Caco-2 (cell line): ENCODE measurements around the gene TCF7L2. TPM values are rescaled to one million over a fixed set of nuclear protein-coding genes. Genes with fewer than 3 reads are reported as not detected.
A peak's percentile ranks its signal among the peaks of the same experiment; 100 is the strongest.

ENCODE experiments used
- BruUV-seq: library from RNA; stranded (reverse); fragments of 400-500 nt; replicated peaks from 2 replicates; lab custom pipeline; 2021; lab: Mats Ljungman, UMichigan
- CTCF ChIA-PET: fragments of 300-600 bp; sonication (Branson Sonifier 250); formaldehyde crosslinking; loops from one replicate; lab custom pipeline; 2022; ENCODE audit warnings: antibody characterized with exemption; lab: Charles Lee
- POLR2A ChIA-PET: fragments of 300-600 bp; sonication (Branson Sonifier 250); formaldehyde crosslinking; loops from one replicate; lab custom pipeline; 2022; ENCODE audit warnings: antibody characterized with exemption; lab: Charles Lee
- DNase-seq, 2 experiments: peaks; one replicate each; pipeline versions ENCODE4 v3.0.0 to v3.0.0-alpha.2; 2020 to 2022
- H3K27me3 ChIP-seq: replicated peaks from 2 replicates; pipeline ENCODE4 v1.6.0; 2011; ENCODE audit warnings: low read length; ENCODE audit not compliant: control insufficient read depth, insufficient read depth
- H3K36me3 ChIP-seq: 2 replicates; pipeline ENCODE4 v1.5.1; 2011; ENCODE audit warnings: low read length; ENCODE audit not compliant: control insufficient read depth, insufficient read depth
- H3K4me1 ChIP-seq: fragments of 250-450 bp; sonication (Bioruptor Pico); 2 replicates; pipeline ENCODE4 v1.5.1; 2020; ENCODE audit warnings: mild to moderate bottlenecking
- H3K4me3 ChIP-seq: 2 replicates; pipeline ENCODE4 v1.5.1; 2011; ENCODE audit warnings: low read depth, mild to moderate bottlenecking, control low read depth, low read length
- H3K9me3 ChIP-seq: fragments of 250-450 bp; sonication (Bioruptor Pico); 2 replicates; pipeline ENCODE4 v1.5.1; 2020; ENCODE audit warnings: mild to moderate bottlenecking, moderate library complexity
- H3K27ac Mint-ChIP-seq: one replicate; pipeline ENCODE4 v1.8.0; 2022; ENCODE audit warnings: mixed read lengths; ENCODE audit not compliant: unreplicated experiment
- H3K27me3 Mint-ChIP-seq: one replicate; pipeline ENCODE4 v1.8.0; 2022; ENCODE audit warnings: mixed read lengths; ENCODE audit not compliant: insufficient read depth, unreplicated experiment
- H3K36me3 Mint-ChIP-seq: one replicate; pipeline ENCODE4 v1.8.0; 2022; ENCODE audit warnings: mild to moderate bottlenecking, mixed read lengths; ENCODE audit not compliant: insufficient read depth, unreplicated experiment
- H3K4me1 Mint-ChIP-seq: one replicate; pipeline ENCODE4 v1.8.0; 2022; ENCODE audit warnings: low read depth, mixed read lengths; ENCODE audit not compliant: unreplicated experiment
- H3K4me3 Mint-ChIP-seq: one replicate; pipeline ENCODE4 v1.8.0; 2022; ENCODE audit warnings: mild to moderate bottlenecking, moderate library complexity, mixed read lengths; ENCODE audit not compliant: unreplicated experiment
- H3K9me3 Mint-ChIP-seq: one replicate; pipeline ENCODE4 v1.8.0; 2022; ENCODE audit warnings: mixed read lengths; ENCODE audit not compliant: unreplicated experiment
- intact Hi-C: fragments of 100-400 bp; cut with micrococcal nuclease; formaldehyde crosslinking; loops from one replicate; pipeline ENCODE4 v1.10.0; 2022; ENCODE audit not compliant: unreplicated experiment
- total RNA-seq: library from RNA; stranded (reverse); gene quantifications from 2 replicates; pipeline ENCODE4 v1.2.3, GENCODE V29; 2022
- TF ChIP-seq, protein P1 (sequence below), 2 experiments: fragments of 200-600 bp in 1 of 2; IDR thresholded peaks; 1 replicate in 1 of 2; 2 replicates in 1 of 2; pipeline versions ENCODE4 v1.5.1 to v1.8.0; 2011 to 2022; ENCODE audit warnings: antibody characterized with exemption in 1 of 2, control low read depth in 1 of 2, inconsistent platforms in 1 of 2, low read depth in 1 of 2, low read length in 1 of 2, mild to moderate bottlenecking in 1 of 2, moderate library complexity in 1 of 2; ENCODE audit not compliant: insufficient read depth in 1 of 2, severe bottlenecking in 1 of 2, unreplicated experiment in 1 of 2

TCF7L2 gene
- total RNA-seq, 1 experiment from 2014 or later: 45.4 TPM

GRCh38 chr10:113093188-113094113 is 143.4 kb downstream of the TCF7L2 start:
- Histone ChIP-seq H3K4me1 (peaks cover 43% of the 10 kb centered on the region), H3K27me3 (no peaks in the 10 kb centered on the region), H3K36me3 (peaks cover 10% of the 10 kb centered on the region), H3K9me3 (no peaks in the 10 kb centered on the region), H3K4me3 (no peak overlapping the region)
- peaks cover 39% of the 10 kb centered on the region for H3K4me1 Mint-ChIP-seq
- peak in 1 of 2 experiments; percentile 49 for DNase-seq
- TF ChIP-seq, protein P1, sequence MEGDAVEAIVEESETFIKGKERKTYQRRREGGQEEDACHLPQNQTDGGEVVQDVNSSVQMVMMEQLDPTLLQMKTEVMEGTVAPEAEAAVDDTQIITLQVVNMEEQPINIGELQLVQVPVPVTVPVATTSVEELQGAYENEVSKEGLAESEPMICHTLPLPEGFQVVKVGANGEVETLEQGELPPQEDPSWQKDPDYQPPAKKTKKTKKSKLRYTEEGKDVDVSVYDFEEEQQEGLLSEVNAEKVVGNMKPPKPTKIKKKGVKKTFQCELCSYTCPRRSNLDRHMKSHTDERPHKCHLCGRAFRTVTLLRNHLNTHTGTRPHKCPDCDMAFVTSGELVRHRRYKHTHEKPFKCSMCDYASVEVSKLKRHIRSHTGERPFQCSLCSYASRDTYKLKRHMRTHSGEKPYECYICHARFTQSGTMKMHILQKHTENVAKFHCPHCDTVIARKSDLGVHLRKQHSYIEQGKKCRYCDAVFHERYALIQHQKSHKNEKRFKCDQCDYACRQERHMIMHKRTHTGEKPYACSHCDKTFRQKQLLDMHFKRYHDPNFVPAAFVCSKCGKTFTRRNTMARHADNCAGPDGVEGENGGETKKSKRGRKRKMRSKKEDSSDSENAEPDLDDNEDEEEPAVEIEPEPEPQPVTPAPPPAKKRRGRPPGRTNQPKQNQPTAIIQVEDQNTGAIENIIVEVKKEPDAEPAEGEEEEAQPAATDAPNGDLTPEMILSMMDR (IDR thresholded peaks at IDR 0.05; ENCODE audit: insufficient read depth in 1 of 2, low read depth in 1 of 2, low read length in 1 of 2, severe bottlenecking in 1 of 2, unreplicated experiment in 1 of 2): no peak
- H3K4me3 Mint-ChIP-seq: peak overlapping the region; percentile 44
- intact Hi-C loops: no loop called here
- no TSS peak for BruUV-seq
- CTCF ChIA-PET: interaction anchor here (0.5 kb wide), 1 partner anchor 35 kb away, joined by 3 read pairs; no protein-coding TSS in a partner anchor
- H3K27me3 Mint-ChIP-seq: no peaks in the 10 kb centered on the region
- peak overlapping the region; percentile 88 for H3K27ac Mint-ChIP-seq
- POLR2A ChIA-PET: no interaction called here
- H3K36me3 Mint-ChIP-seq: peaks cover 73% of the 10 kb centered on the region
- no peaks in the 10 kb centered on the region for H3K9me3 Mint-ChIP-seq

DNA sequence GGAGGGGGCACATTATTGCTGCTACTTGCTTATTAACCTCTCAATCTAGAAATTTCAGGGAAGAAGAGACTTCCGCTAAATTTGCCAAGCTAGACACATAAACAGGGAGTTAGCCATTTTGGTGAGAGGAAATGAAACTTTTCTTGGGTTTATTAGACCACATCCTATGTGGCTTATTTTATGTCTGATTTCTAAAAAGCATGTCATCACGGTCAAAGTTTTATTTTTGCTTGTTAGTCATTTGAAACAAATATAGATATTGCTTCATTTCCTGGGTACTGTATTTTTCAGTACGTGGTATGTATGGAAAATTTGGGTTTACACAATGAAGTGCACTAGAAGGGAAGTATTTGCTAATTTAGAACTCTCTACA is 144.1 kb downstream of the TCF7L2 start:
- DNase-seq: no peak
- no peak overlapping the region for H3K4me3 Mint-ChIP-seq
- CTCF ChIA-PET: no interaction called here
- BruUV-seq: no TSS peak
- H3K4me1 ChIP-seq: peaks cover 43% of the 10 kb centered on the region
- POLR2A ChIA-PET: no interaction called here
- no peaks in the 10 kb centered on the region for H3K9me3 Mint-ChIP-seq
- peak overlapping the region; percentile 88 for H3K27ac Mint-ChIP-seq
- H3K27me3 ChIP-seq: no peaks in the 10 kb centered on the region
- peaks cover 77% of the 10 kb centered on the region for H3K36me3 Mint-ChIP-seq
- H3K4me3 ChIP-seq: no peak overlapping the region
- intact Hi-C loops: no loop called here
- peaks cover 39% of the 10 kb centered on the region for H3K4me1 Mint-ChIP-seq
- H3K27me3 Mint-ChIP-seq: no peaks in the 10 kb centered on the region
- TF ChIP-seq, protein P1 (IDR thresholded peaks at IDR 0.05; ENCODE audit: insufficient read depth in 1 of 2, low read depth in 1 of 2, low read length in 1 of 2, severe bottlenecking in 1 of 2, unreplicated experiment in 1 of 2): no peak
- peaks cover 11% of the 10 kb centered on the region for H3K36me3 ChIP-seq
- no peaks in the 10 kb centered on the region for H3K9me3 ChIP-seq

- peaks cover 16% of the 10 kb centered on the region for H3K36me3 ChIP-seq
- Mint-ChIP-seq H3K27me3 (no peaks in the 10 kb centered on the region), H3K36me3 (peaks cover 87% of the 10 kb centered on the region), H3K9me3 (no peaks in the 10 kb centered on the region), H3K27ac (peak overlapping the region; percentile 85), H3K4me3 (peak overlapping the region; percentile 35), H3K4me1 (peaks cover 48% of the 10 kb centered on the region)
- DNase-seq: no peak
- intact Hi-C loops: no loop called here
- H3K4me1 ChIP-seq: peaks cover 43% of the 10 kb centered on the region
- H3K9me3 ChIP-seq: no peaks in the 10 kb centered on the region
- POLR2A ChIA-PET: no interaction called here
- BruUV-seq: no TSS peak
- no peak overlapping the region for H3K4me3 ChIP-seq
- no peaks in the 10 kb centered on the region for H3K27me3 ChIP-seq
- CTCF ChIA-PET: no interaction called here
- TF ChIP-seq, protein P1 (IDR thresholded peaks at IDR 0.05; ENCODE audit: insufficient read depth in 1 of 2, low read depth in 1 of 2, low read length in 1 of 2, severe bottlenecking in 1 of 2, unreplicated experiment in 1 of 2): no peak
Measured at GRCh38 chr10:113095419-113096127, 145.5 kb downstream of the TCF7L2 start.
